Hypothalamus (tissue), 51 donors: Measurements from ENCODE around the gene NLRP11.
"Not testable (repeated sequence)": the region's sequence is repeated elsewhere in the genome, so short reads cannot be mapped to it uniquely, and the experiment has no call there.

Experiments used
- DNase-seq, 51 donors: peaks; one replicate each; lab custom pipeline; 2025; lab: John Stamatoyannopoulos, UW

NLRP11 gene

GRCh38 chr19:55781112-55781511 is 50.7 kb downstream of the NLRP11 start:
- no peak for DNase-seq

GRCh38 chr19:55778331-55778730 is 53.5 kb downstream of the NLRP11 start:
- no peak for DNase-seq

GRCh38 chr19:55777528-55777927 is 54.3 kb downstream of the NLRP11 start:
- DNase-seq: no peak

GRCh38 chr19:55769632-55770031 is 62.2 kb downstream of the NLRP11 start:
- not testable (repeated sequence) for DNase-seq

GRCh38 chr19:55768818-55769217 is 63.0 kb downstream of the NLRP11 start, which contains the start of gene RFPL4AL1:
TSS of gene RFPL4AL1 (plus strand) at chr19:55769118. CDS start at chr19:55771805, 2,687 bp downstream.
- not testable (repeated sequence) for DNase-seq

- peak in 2 of 51 donors; percentile 0 to 32 for DNase-seq
Observed at GRCh38 chr19:55766466-55766865, 65.3 kb downstream of the NLRP11 start.

GRCh38 chr19:55758797-55759196 is 73.0 kb downstream of the NLRP11 start, which contains the start of gene RFPL4A:
TSS of gene RFPL4A (plus strand) at chr19:55759097. CDS start at chr19:55761801, 2,704 bp downstream.
- not testable (repeated sequence) for DNase-seq

GRCh38 chr19:55756808-55757207 is 75.0 kb downstream of the NLRP11 start:
- DNase-seq: not testable (repeated sequence)

GRCh38 chr19:55753401-55753800 is 78.4 kb downstream of the NLRP11 start:
- DNase-seq: no peak

- DNase-seq: no peak
Observed at GRCh38 chr19:55750715-55751114, 81.1 kb downstream of the NLRP11 start.

GRCh38 chr19:55738302-55738701 is 93.5 kb downstream of the NLRP11 start, which contains the start of gene NLRP9:
TSS of gene NLRP9 (minus strand) at chr19:55738402. CDS start at chr19:55738374, 28 bp downstream.
- DNase-seq: no peak
